SK-N-MC (cell line): ENCODE results near the gene ASPHD1.

Source experiments
- DNase-seq: peaks from one replicate; pipeline ENCODE4 v3.0.0-alpha.2; 2011; ENCODE audit warnings: low read depth, low spot score
- H3K27ac ChIP-seq: fragments of 200-600 bp; sonication (generic); 2 replicates; pipeline ENCODE4 v1.5.1; 2016; ENCODE audit warnings: mixed run types
- H3K36me3 ChIP-seq: fragments of 200-600 bp; sonication (generic); 2 replicates; pipeline ENCODE4 v1.6.1; 2017; ENCODE audit warnings: antibody characterized with exemption, low read length, mixed read lengths; ENCODE audit not compliant: insufficient read depth
- H3K4me3 ChIP-seq: fragments of 200-600 bp; sonication (generic); 2 replicates; pipeline ENCODE4 v1.5.1; 2016
- H3K9ac ChIP-seq: fragments of 200-600 bp; sonication (generic); 2 replicates; pipeline ENCODE4 v1.8.0; 2017; ENCODE audit warnings: mixed run types, mixed read lengths; ENCODE audit not compliant: insufficient read length
- H3K9me3 ChIP-seq: fragments of 200-600 bp; sonication (generic); 2 replicates; pipeline ENCODE4 v1.6.1; 2017; ENCODE audit warnings: low read depth, mild to moderate bottlenecking, antibody characterized with exemption, low read length, moderate library complexity, mixed read lengths
- EZH2 ChIP-seq: fragments of 200-600 bp; sonication (generic); IDR thresholded peaks from one replicate; pipeline ENCODE4 v1.6.1; 2017; ENCODE audit warnings: antibody characterized with exemption
- FOXP2 ChIP-seq: optimal IDR thresholded peaks from 2 replicates; pipeline ENCODE3; 2011; ENCODE audit warnings: mild to moderate bottlenecking, moderate library complexity; ENCODE audit not compliant: insufficient read depth; ENCODE audit errors: extremely low read length, control extremely low read depth
- POLR2AphosphoS5 ChIP-seq: IDR thresholded peaks from 2 replicates; pipeline ENCODE4 v1.6.1; 2012; ENCODE audit warnings: mild to moderate bottlenecking, low read depth, low read length, borderline replicate concordance

The ASPHD1 gene

GRCh38 chr16:29900102-29900887 lies at the start of gene ASPHD1:
ASPHD1 (plus strand) TSS chr16:29900488; CDS start chr16:29900972, 484 bp downstream.
- TF ChIP-seq FOXP2 (peak; percentile 53), POLR2AphosphoS5 (no peak)
- Histone ChIP-seq H3K9ac (no peak within 1 kb of the TSS), H3K9me3 (no peaks in the 10 kb centered on the region), H3K4me3 (peak within 1 kb of the TSS; percentile 80), H3K27ac (no peak within 1 kb of the TSS), H3K36me3 (no peaks in the 10 kb centered on the region)
- no peak for DNase-seq

- H3K27ac ChIP-seq: no peak overlapping the region
- TF ChIP-seq FOXP2: no peak
- no peak for TF ChIP-seq EZH2
- TF ChIP-seq POLR2AphosphoS5: no peak
Measured at GRCh38 chr16:29850998-29851397, 49.3 kb upstream of the ASPHD1 start.

GRCh38 chr16:29852654-29853053 lies 47.6 kb upstream of the ASPHD1 start:
- no peaks in the 10 kb centered on the region for H3K9me3 ChIP-seq

More at GRCh38 chr16:29850998-29851397, 49.3 kb upstream of the ASPHD1 start:
- Histone ChIP-seq H3K36me3 (no peaks in the 10 kb centered on the region), H3K9me3 (no peaks in the 10 kb centered on the region), H3K9ac (no peak overlapping the region), H3K4me3 (no peak overlapping the region)
- no peak for DNase-seq

GRCh38 chr16:29854520-29855100 lies 45.7 kb upstream of the ASPHD1 start:
- H3K4me3 ChIP-seq: no peak overlapping the region
- no peak overlapping the region for H3K27ac ChIP-seq
- TF ChIP-seq POLR2AphosphoS5 (no peak), FOXP2 (no peak), EZH2 (no peak)
- no peaks in the 10 kb centered on the region for H3K9me3 ChIP-seq
- H3K36me3 ChIP-seq: peaks cover 5% of the 10 kb centered on the region; the same call in 1 of the 2 replicates
- H3K9ac ChIP-seq: no peak overlapping the region
- no peak for DNase-seq

More at GRCh38 chr16:29852654-29853053, 47.6 kb upstream of the ASPHD1 start:
- no peak overlapping the region for H3K4me3 ChIP-seq
- no peaks in the 10 kb centered on the region for H3K36me3 ChIP-seq
- peak; percentile 21; the same call in 1 of the 2 replicates for TF ChIP-seq POLR2AphosphoS5
- TF ChIP-seq FOXP2: no peak
- no peak for TF ChIP-seq EZH2
- H3K9ac ChIP-seq: no peak overlapping the region
- peak; percentile 10 for DNase-seq
- H3K27ac ChIP-seq: 0 out of 2 replicates have a peak overlapping the region, but pooled peaks have one; percentile 26

- no peak for DNase-seq
- Histone ChIP-seq H3K36me3 (peaks cover 5% of the 10 kb centered on the region; the same call in 1 of the 2 replicates), H3K9ac (no peak overlapping the region), H3K9me3 (no peaks in the 10 kb centered on the region), H3K4me3 (no peak overlapping the region), H3K27ac (no peak overlapping the region)
- TF ChIP-seq EZH2: no peak
- TF ChIP-seq POLR2AphosphoS5: no peak
- no peak for TF ChIP-seq FOXP2
Measured at GRCh38 chr16:29857133-29857760, 43.0 kb upstream of the ASPHD1 start.

GRCh38 chr16:29858149-29858849 lies 42.0 kb upstream of the ASPHD1 start:
- Histone ChIP-seq H3K36me3 (peaks cover 5% of the 10 kb centered on the region; the same call in 1 of the 2 replicates), H3K9ac (no peak overlapping the region), H3K4me3 (no peak overlapping the region), H3K27ac (no peak overlapping the region), H3K9me3 (no peaks in the 10 kb centered on the region)
- no peak for DNase-seq
- TF ChIP-seq FOXP2 (no peak), EZH2 (no peak), POLR2AphosphoS5 (no peak)

GRCh38 chr16:29858974-29859373 lies 41.3 kb upstream of the ASPHD1 start:
- TF ChIP-seq POLR2AphosphoS5 (no peak), EZH2 (no peak), FOXP2 (no peak)
- Histone ChIP-seq H3K9me3 (no peaks in the 10 kb centered on the region), H3K27ac (no peak overlapping the region), H3K36me3 (peaks cover 5% of the 10 kb centered on the region; the same call in 1 of the 2 replicates), H3K9ac (no peak overlapping the region), H3K4me3 (no peak overlapping the region)
- no peak for DNase-seq
